HepG2 (cell line): ENCODE results near the gene HHEX. TPM values are rescaled to one million over a fixed set of nuclear protein-coding genes. Genes with fewer than 3 reads are reported as not detected.

Experiments used
- ATAC-seq: fragments of 200-7000 bp; cut with Tn5 transposase; 3 replicates; pipeline ENCODE4 v1.9.1; 2020; ENCODE audit warnings: mild to moderate bottlenecking, moderate library complexity
- BruUV-seq: library from RNA; stranded (reverse); fragments of 400-500 nt; replicated peaks from 2 replicates; lab custom pipeline; 2021; lab: Mats Ljungman, UMichigan
- CTCF ChIA-PET: fragments of 300-600 bp; formaldehyde crosslinking; extraction: SDS; loops from one replicate; lab custom pipeline; 2021; ENCODE audit warnings: low total read pairs, inconsistent platforms, low intra/inter-chr PET ratio; lab: Yijun Ruan, JAX
- POLR2A ChIA-PET: fragments of 350-600 bp; sonication (Branson Sonifier 250); formaldehyde crosslinking; loops from one replicate; lab custom pipeline; 2020; ENCODE audit warnings: antibody characterized with exemption, inconsistent platforms; lab: Yijun Ruan, JAX
- DNase-seq: peaks from one replicate; pipeline ENCODE4 v3.0.0-alpha.2; 2015; ENCODE audit warnings: low spot score
- FAIRE-seq: peaks from 3 replicates; lab custom pipeline; 2011; peaks lifted over from hg19 to GRCh38; lab: Jason Lieb, UNC
- H2AFZ ChIP-seq: one replicate; pipeline ENCODE4 v1.6.1; 2011; ENCODE audit warnings: low read length, inconsistent platforms
- H3K27ac ChIP-seq: fragments of 300-600 bp; 3 replicates; pipeline ENCODE4 v1.8.0; 2011; ENCODE audit warnings: mixed run types, mild to moderate bottlenecking, mixed read lengths, low read length, inconsistent platforms; ENCODE audit not compliant: insufficient read depth; ENCODE audit errors: extremely low read length
- H3K27me3 ChIP-seq, 2 experiments: fragments of 200-600 bp in 1 of 2; 2 replicates in 1 of 2; 3 replicates in 1 of 2; pipeline versions ENCODE4 v1.6.0 to v1.8.0; 2011; ENCODE audit warnings: low read length in 2 of 2, mild to moderate bottlenecking in 2 of 2, moderate library complexity in 2 of 2, inconsistent platforms in 1 of 2; ENCODE audit not compliant: insufficient read depth in 2 of 2, control insufficient read depth in 1 of 2
- H3K36me3 ChIP-seq, 2 experiments: fragments of 200-600 bp in 1 of 2; replicated peaks in 1 of 2; 2 replicates in 1 of 2; 3 replicates in 1 of 2; pipeline versions ENCODE4 v1.5.1 to v1.8.0; 2011; ENCODE audit warnings: low read length in 2 of 2, inconsistent platforms in 1 of 2; ENCODE audit not compliant: insufficient read depth in 2 of 2, control insufficient read depth in 1 of 2
- H3K4me1 ChIP-seq: 2 replicates; pipeline ENCODE4 v1.5.1; 2012; ENCODE audit warnings: low read length, inconsistent platforms; ENCODE audit not compliant: insufficient read depth
- H3K4me2 ChIP-seq: 2 replicates; pipeline ENCODE4 v1.6.0; 2011; ENCODE audit warnings: low read depth, low read length, inconsistent platforms
- H3K4me3 ChIP-seq, 3 experiments: fragments of 200-600 bp in 1 of 3; sonication (generic), shearing (Covaris generic) in 1 of 3; replicated peaks in 1 of 3; 2 replicates each; pipeline ENCODE4 v1.5.1; 2011 to 2016; ENCODE audit warnings: low read length in 3 of 3, inconsistent platforms in 2 of 3, low read depth in 2 of 3, mild to moderate bottlenecking in 2 of 3, control low read depth in 1 of 3, mixed read lengths in 1 of 3; ENCODE audit not compliant: insufficient read depth in 1 of 3
- H3K79me2 ChIP-seq: one replicate; pipeline ENCODE4 v1.6.1; 2011; ENCODE audit warnings: low read length, inconsistent platforms; ENCODE audit not compliant: insufficient read depth
- H3K9ac ChIP-seq: 2 replicates; pipeline ENCODE4 v1.6.0; 2011; ENCODE audit warnings: mild to moderate bottlenecking, low read depth, low read length, inconsistent platforms; ENCODE audit not compliant: insufficient read depth
- H3K9me3 ChIP-seq: 2 replicates; pipeline ENCODE4 v1.5.1; 2012; ENCODE audit warnings: mild to moderate bottlenecking, low read length
- H4K20me1 ChIP-seq: 2 replicates; pipeline ENCODE4 v1.6.0; 2011; ENCODE audit warnings: inconsistent platforms, mild to moderate bottlenecking, low read length, moderate library complexity; ENCODE audit not compliant: insufficient read depth
- BATF2 ChIP-seq: sonication (generic); formaldehyde crosslinking; IDR thresholded peaks from 2 replicates; pipeline ENCODE4 v1.8.0; 2022; ENCODE audit warnings: mild to moderate bottlenecking, missing genetic modification reagents, moderate library complexity
- EP300 ChIP-seq, 3 experiments: sonication (generic) in 1 of 3; formaldehyde crosslinking in 1 of 3; IDR thresholded peaks; 2 replicates each; pipeline versions ENCODE4 v1.5.1 to v1.6.1; 2011 to 2020; ENCODE audit warnings: low read depth in 2 of 3, low read length in 2 of 3, borderline replicate concordance in 1 of 3, improper control_type of control experiment in 1 of 3, mild to moderate bottlenecking in 1 of 3, missing genetic modification reagents in 1 of 3, moderate library complexity in 1 of 3
- ETV5 ChIP-seq: IDR thresholded peaks from 2 replicates; pipeline ENCODE4 v1.6.1; 2018; ENCODE audit warnings: missing biosample characterization, missing genetic modification reagents, inconsistent platforms, borderline replicate concordance
- GABPA ChIP-seq, 2 experiments: IDR thresholded peaks; 2 replicates each; pipeline ENCODE4 v1.6.1; 2011 to 2016; ENCODE audit warnings: low read depth in 2 of 2, low read length in 1 of 2, missing biosample characterization in 1 of 2, missing genetic modification characterization in 1 of 2
- ZMYM3 ChIP-seq: sonication (generic); formaldehyde crosslinking; IDR thresholded peaks from 2 replicates; pipeline ENCODE4 v1.5.1; 2020; ENCODE audit warnings: mild to moderate bottlenecking, missing genetic modification reagents
- ZNF136 ChIP-seq: sonication (generic); formaldehyde crosslinking; IDR thresholded peaks from 2 replicates; pipeline ENCODE4 v1.8.1; 2022; ENCODE audit warnings: low read depth, mild to moderate bottlenecking, moderate library complexity, missing genetic modification reagents
- ZNF317 ChIP-seq: sonication (generic); formaldehyde crosslinking; IDR thresholded peaks from 2 replicates; pipeline ENCODE4 v1.5.0; 2020; ENCODE audit warnings: mild to moderate bottlenecking, missing genetic modification reagents
- ZNF746 ChIP-seq: sonication (generic); formaldehyde crosslinking; IDR thresholded peaks from 2 replicates; pipeline ENCODE4 v1.8.0; 2022; ENCODE audit warnings: mild to moderate bottlenecking, missing genetic modification reagents
- in situ Hi-C: cut with HindIII; loops from 2 replicates; pipeline ENCODE4 v1.10.0; 2017; ENCODE audit warnings: low pct_unique_long_range_greater_than_20kb; ENCODE audit not compliant: extremely low pct_ligation_motif_present
- intact Hi-C: fragments of 100-400 bp; cut with micrococcal nuclease; formaldehyde crosslinking; loops from one replicate; pipeline ENCODE4 v1.10.0; 2022; ENCODE audit not compliant: unreplicated experiment
- polyA plus RNA-seq, 8 experiments: library from polyadenylated mRNA; depleted of rRNA in 3 of 8; stranded (reverse) in 7 of 8; unstranded in 1 of 8; fragments of >200 nt; fragmentation: Illumina TruSeq in 4 of 8; extraction: Trizol in 4 of 8; gene quantifications; 2 replicates each; pipeline versions ENCODE4 v1.2.1 to v1.2.3, GENCODE V29; 2011 to 2016; ENCODE audit warnings: low read depth in 4 of 8, missing spikeins in 1 of 8, mixed read lengths in 1 of 8; ENCODE audit not compliant: insufficient read depth in 1 of 8
- total RNA-seq, 5 experiments: library from RNA; depleted of rRNA; stranded (reverse); fragments of >200 nt; fragmentation: Illumina TruSeq; extraction: Trizol; gene quantifications; 2 replicates each; pipeline ENCODE4 v1.2.3, GENCODE V29; 2016; ENCODE audit warnings: low read depth in 1 of 5
- TF ChIP-seq, protein P1 (sequence below): sonication (generic); formaldehyde crosslinking; IDR thresholded peaks from 2 replicates; pipeline ENCODE4 v1.4.0; 2020; ENCODE audit warnings: missing genetic modification reagents

The HHEX gene
- total and polyA plus RNA-seq, 2 of the 13 experiments (the other 11 are each of a cell fraction or from before 2014, with no cell fraction given): 44.5 to 48.7 TPM

DNA sequence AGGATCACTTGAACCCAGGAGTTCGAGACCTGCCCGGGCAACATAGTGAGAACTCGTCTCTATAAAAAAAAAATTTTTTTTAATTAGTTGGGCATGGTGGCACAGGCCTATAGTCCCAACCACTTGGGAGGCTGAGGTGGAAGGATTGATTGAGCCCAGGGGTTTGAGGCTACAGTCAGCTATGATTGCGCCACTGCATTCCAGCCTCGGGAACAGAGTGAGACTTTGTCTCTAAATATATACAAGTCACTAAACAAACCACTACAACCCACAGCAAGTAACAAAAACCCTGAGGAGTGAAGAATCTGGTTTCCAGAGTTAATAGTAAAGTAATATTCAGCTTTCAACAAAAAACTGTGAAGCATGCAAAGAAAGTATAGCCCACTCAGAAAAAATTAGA, 32.7 kb upstream of the HHEX start (continued):
- TF ChIP-seq, protein P1, sequence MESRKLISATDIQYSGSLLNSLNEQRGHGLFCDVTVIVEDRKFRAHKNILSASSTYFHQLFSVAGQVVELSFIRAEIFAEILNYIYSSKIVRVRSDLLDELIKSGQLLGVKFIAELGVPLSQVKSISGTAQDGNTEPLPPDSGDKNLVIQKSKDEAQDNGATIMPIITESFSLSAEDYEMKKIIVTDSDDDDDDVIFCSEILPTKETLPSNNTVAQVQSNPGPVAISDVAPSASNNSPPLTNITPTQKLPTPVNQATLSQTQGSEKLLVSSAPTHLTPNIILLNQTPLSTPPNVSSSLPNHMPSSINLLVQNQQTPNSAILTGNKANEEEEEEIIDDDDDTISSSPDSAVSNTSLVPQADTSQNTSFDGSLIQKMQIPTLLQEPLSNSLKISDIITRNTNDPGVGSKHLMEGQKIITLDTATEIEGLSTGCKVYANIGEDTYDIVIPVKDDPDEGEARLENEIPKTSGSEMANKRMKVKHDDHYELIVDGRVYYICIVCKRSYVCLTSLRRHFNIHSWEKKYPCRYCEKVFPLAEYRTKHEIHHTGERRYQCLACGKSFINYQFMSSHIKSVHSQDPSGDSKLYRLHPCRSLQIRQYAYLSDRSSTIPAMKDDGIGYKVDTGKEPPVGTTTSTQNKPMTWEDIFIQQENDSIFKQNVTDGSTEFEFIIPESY: peak; percentile 50
- TF ChIP-seq ZNF746 (no peak), ZMYM3 (CRISPR knock-in tag) (peak; percentile 88), EP300 (IDR thresholded peaks at IDR 0.05; ENCODE audit: low read depth in 2 of 2, low read length in 2 of 2) (peak in 1 of 2 experiments; percentile 12; a peak in 1 of 4 replicates), EP300 (CRISPR knock-in tag; IDR thresholded peaks at IDR 0.05; ENCODE audit: borderline replicate concordance) (no peak), GABPA (IDR thresholded peaks at IDR 0.05; ENCODE audit: low read depth, low read length) (no peak), GABPA (CRISPR knock-in tag; IDR thresholded peaks at IDR 0.05; ENCODE audit: low read depth) (no peak), BATF2 (CRISPR knock-in tag) (no peak)

DNA sequence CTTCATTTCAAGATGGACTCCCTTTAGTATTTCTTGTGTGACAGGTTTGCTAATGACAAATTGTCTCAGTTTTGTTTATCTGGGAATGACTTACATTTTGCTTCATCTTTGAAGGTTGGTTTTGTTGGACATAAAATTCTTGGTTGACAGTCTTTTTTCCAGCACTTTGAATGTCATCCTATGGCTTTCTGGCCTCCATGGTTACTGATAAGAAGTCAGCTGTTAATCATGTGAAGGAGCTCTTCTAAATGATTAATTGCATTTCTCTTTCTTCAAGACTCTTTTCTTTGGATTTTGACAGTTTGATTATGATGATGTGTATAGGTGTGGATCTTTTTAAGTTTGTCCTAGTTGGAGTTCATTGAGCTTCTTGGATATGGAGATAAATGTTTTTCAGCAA, 26.9 kb upstream of the HHEX start:
- intact Hi-C loops: no loop called here
- POLR2A ChIA-PET: no interaction called here
- no peak for DNase-seq

More for the DNA sequence above, 26.9 kb upstream of the HHEX start:
- Histone ChIP-seq H3K79me2 (no peaks in the 10 kb centered on the region), H3K4me2 (no peak overlapping the region), H3K9me3 (peaks cover 15% of the 10 kb centered on the region), H3K27ac (no peak overlapping the region), H3K27me3 (no peaks in the 10 kb centered on the region), H3K9ac (no peak overlapping the region), H2AFZ (no peak overlapping the region), H3K4me3 (no peak overlapping the region), H4K20me1 (no peaks in the 10 kb centered on the region), H3K36me3 (no peaks in the 10 kb centered on the region), H3K4me1 (peaks cover 5% of the 10 kb centered on the region; the same call in 1 of the 2 replicates)
- ATAC-seq (no peak), FAIRE-seq (no peak)
- TF ChIP-seq ETV5 (CRISPR knock-in tag) (no peak), ZNF317 (CRISPR knock-in tag) (peak; percentile 83), ZNF136 (CRISPR knock-in tag) (peak; percentile 99)
- BruUV-seq: no TSS peak
- CTCF ChIA-PET: no interaction called here
- in situ Hi-C loops: no loop called here
